Right kidney (tissue), 1 donor: ENCODE results near the gene TPP1.

Experiments
- DNase-seq: peaks from one replicate; pipeline ENCODE4 v3.0.0-alpha.2; 2016

Gene TPP1

DNA sequence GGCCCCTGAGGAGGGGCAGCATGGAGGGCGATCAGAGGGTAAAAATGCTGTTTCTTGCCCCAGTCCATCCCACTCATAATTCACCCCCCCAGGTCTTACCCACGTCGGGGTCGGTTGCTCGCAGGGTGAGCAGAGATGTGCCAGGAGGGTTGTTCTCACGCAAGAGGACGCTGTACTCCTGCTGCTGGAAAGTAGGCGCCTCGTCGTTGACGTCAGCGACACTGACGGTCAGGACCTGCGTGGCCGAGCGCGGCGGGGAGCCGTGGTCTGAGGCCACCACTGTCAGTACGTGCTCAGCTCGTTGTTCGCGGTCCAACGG, 10.3 kb upstream of the TPP1 start:
- no peak for DNase-seq

DNA sequence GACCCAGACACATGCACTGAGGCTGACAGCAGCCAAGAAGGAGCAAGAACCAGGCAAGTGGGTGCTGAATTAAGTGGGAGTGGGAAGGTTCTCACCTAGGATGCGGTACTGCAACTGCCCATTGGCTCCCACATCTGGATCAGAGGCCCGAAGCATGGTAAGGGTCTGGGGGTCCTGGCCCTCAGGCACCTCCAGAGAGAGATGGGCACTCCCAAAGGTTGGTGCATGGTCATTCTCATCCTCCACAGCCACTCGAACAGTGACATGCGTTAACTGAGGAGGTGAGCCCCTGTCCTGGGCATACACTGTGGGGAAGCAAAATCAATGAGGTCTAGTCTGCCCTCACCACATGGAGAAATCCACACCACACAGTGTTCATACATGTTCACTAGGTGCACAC, 9.3 kb upstream of the TPP1 start:
- DNase-seq: no peak

DNA sequence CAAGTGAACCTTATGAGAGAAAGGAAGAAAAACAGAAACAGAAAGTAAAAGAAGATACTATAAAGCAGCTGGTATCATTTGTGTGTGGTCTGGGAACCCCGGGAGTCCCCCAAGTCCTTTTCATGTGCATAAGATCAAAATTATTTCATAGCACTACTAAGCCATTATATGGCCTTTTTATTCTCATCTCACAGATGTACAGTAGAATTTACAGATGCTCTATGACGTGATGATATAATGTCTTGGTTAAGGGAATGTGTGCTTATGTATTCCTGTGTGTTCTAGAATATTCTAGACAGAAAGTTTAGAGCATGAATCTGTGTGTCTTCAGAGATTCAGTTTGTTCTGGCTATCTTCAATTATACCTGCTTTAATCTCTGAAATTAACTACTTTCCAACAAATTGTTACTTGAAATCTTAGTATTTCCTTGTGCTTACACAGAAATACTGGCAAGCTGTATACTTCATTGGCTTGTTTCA, 8.6 kb upstream of the TPP1 start:
- no peak for DNase-seq

DNA sequence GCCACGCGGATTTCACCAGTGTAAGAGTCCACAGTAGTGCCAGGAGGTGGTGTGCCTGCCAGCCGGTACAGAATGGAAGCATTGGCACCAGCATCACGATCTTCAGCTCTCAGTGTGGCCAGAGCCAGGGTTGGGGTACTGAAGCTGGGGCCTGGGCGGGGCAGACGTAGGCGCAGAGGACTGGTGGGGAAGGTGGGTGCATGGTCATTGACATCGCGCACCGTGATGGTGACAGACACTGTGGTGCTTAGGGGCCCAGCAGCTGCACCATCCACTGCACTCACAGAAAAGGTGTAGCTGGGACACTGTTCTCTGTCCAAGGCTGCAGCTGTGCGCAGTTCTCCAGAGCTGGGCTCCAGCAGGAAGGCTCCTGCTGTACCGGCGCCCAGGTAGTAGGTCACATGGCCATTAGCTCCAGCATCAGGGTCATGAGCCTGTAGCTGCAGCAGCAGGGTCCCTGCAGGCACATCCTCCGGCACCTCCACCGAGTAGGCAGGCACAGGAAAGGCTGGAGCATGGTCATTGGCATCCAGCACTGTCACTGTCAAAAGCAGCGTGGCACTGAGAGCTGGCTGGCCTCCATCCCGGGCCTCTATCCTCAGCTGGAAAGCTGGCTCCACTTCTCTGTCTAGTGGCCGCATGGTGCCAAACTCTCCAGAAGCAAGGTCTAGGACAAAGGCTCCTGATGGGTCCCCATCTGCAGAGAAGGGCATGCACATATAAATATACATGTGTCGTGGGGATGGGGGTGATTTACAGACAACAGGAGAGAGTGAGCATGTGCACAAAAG, 7.9 kb upstream of the TPP1 start:
- no peak for DNase-seq

DNA sequence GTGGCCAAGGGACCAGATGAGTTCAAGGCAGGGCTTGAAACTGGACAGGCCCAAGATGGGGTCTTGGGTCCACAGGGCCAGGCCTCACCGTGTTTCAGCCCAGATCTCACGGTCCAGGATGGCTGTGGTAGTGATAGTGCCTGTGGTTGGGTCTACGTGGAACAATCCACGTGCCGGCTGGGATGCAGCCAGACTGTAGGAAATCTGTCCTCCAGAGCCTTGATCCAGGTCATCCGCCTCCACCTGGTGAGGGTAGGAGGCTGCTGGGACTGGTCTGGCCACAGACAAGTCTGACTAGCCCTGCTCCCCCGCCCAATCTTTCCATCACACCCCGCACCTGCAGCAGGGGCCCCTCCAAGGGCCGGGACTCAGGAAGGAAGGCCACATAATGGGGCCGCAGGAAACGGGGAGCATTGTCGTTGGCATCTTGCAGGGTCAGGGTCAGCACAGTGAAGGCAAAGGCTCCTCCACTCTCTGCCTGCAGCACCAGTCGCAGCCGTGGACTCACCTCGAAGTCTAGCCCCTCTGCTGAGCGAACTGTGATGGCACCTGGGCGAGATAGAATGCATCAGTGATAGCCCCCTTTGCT, 6.7 kb upstream of the TPP1 start:
- no peak for DNase-seq

DNA sequence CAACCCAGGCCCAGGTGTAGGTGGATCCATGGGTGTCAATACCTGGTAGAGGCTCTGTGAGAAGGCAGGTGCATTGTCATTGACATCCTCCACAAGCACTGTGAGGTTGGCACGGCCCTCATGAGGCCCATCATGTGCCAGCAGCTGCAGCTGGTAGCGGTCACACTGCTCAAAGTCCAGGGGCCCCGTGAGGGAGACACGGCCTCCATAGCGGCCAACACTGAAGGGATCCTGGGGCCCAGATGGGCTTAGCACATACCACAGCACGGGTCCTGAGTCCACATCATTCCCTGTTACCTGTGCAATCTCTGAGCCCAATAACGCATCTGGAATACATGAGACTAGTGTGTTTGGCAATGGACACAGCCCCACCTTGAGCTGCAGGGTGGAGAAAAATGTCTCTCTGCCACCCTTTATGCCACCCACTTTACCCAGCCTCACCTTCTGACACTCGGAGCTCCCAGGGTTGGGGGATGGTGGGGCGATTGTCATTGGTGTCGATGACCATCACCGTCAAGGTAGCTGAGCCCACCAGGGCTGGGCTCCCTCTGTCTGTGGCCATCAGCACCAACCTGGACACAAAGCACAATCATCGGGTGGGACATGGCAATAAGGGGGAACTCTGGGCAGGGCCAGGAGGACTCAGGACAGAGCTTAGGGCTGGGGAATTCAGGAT, 6.1 kb upstream of the TPP1 start:
- DNase-seq: no peak

DNA sequence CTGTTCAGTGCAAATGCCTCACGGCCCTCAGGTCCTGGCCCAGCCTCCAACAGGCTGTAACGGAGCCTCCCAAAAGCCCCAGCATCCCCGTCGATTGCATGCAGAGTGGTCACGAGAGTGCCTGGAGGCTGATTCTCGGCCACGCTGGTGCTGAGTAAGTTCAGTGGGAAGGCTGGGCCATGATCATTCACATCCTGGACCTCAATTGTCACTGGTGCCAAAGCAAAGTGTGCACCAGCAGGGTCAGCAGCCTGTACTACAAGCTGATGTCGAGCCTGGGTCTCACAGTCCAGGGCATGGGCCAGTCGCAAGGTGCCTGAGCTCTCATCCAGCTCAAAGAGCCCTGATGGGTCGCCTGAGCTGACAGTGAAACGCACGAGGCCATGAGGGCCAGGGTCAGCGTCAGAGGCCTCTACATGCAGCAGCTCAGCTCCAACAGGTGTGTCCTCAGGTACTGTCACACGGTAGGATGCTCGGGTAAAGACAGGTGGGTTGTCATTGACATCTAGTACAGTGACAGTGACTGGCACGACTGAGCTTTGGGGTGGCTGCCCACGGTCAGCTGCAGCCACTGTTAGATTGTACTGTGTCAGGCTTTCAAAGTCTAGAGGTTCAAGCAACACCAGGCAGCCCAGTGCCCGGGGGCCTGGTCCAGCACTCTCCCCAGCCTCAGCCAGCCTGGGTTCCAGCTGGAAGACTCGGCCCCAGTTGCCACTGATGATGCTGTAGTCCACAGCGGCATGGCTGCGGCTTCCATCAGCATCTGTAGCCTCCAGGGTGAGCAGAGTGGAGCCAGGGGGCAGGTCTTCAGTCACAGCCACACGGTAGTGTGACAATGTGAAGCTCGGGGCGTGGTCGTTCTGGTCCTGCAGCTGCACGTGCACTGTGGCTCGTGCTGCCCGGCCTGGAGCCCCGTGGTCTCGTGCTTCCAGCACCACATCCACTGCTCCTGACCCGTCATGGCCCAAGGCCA, 4.5 kb upstream of the TPP1 start:
- DNase-seq: no peak

DNA sequence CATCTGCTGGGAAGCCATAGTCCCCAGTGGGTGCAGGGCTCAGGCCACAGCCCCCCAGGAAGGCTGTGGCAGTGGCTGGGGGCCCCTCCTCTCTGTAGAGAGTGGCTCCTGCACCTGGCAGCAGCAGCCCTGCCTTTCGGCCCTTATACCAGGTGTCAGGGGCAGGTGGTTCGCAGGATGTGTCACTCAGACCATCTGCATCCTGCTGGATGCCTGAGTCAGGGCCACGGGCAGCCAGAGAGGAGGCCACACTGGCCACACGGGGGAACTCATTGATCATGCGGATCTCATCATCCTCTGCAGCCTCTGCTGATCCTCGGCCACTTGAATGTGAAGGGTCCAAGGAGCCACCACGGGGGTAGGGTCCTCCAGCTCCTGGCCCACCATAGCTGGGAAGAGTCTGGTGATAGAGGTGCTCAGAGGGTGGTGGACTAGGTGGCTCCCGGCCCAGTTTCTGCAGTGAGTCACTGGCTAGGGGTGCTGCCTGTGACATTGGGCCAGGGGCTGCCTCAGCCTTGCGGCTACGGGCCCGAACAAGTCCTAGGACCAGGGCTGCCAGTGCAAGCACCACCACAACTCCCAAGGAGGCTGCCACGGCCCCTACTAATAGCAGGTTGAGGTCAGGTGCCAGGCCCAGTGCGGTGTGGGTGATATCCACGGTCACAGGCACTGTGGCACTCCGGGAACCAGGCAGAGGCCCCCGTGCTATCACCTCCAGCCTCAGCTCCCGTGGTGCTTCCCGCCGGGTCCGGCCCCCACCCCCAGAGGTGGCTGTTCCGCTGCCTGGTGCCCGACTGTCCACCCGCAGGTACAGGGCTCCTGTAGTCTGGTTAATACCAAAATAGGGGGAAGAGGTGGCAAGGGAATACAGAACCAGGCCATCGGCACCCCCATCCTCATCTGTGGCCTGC, 3.3 kb upstream of the TPP1 start:
- no peak for DNase-seq

DNA sequence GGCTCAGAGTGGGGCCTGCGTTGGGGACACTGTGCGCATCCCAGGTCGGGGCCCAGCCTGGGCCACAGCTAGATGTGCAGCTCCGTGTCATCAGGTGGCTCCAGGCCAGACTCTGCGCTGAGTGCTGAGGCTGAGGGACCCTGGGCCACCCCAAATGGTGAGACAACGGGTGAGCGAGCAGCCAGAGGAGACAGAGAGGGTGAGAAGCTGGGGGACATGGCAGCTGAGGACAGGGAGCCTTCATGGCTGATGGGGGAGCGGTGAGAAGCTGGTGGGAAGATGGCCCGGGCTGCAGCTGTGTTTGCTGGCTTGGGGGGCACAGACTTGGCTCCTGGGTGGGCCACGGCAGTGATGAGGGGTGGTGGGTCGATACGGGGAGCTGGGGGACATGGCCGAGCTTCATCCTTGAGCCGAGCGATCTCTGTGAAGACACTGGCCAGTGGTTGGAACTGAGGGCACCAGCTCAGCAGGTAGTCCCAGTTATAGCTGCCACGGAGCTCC, 2.5 kb upstream of the TPP1 start:
- no peak for DNase-seq

DNA sequence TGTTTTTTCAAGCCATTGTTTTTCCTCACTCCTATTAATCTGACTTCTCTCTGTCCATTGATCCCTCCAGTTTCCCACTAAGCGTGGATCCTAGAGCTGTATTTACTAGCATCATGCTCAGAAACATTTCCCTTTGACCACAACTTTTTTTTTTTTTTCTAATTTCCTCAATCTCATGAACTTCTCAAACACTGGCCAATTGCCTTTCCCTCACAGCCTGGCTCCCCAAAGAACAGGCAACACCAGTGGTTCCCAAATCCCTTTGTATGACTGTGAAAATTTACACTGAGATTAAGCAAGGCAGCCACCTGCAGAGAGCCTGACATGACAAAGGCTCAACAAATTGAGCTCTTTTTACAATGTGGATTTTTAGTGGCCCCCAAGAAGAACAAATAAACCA, 1.4 kb upstream of the TPP1 start:
- DNase-seq: no peak

DNA sequence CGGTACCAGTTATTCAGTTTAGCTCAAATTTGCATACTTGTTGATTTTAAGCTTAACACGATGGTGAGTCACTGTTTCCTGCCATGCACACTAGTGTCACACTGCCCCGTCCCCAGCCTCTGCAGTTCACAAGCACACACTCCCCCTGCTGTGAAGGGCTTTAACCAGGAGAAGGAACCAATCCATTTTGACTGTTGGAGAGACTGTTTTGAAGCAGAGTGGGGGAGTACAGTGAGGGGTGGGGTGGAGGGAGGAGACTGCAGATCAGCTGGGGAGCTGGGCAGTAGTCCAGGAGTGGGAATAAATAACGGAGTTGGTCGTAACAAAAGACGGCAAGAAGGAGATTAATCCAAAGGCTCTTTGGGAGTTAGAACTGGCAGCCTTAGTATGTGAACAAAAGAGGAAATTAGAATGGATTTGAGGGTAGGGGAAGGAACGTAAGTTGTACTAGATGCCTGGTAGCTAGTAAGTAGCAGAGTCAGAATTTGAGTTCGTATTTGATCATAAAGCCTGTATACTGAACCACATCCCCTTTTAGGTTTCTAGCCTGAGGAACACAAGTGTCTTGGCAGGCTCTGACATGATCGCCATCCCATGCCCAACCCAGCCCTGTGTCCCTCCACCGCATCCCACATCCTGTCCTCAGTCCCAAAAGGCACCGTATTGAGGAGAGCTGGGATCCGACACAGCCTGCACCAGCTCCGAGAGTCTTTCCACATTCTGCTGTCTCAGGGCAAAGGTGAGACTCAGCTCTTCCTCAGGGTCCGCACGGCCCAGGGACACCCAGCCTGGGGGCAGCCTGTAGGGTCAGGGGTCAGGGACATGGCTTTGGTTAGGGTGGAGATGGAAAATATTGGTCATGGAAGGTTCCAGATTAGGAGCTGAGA, 862 bp downstream of the TPP1 start:
- no peak for DNase-seq

DNA sequence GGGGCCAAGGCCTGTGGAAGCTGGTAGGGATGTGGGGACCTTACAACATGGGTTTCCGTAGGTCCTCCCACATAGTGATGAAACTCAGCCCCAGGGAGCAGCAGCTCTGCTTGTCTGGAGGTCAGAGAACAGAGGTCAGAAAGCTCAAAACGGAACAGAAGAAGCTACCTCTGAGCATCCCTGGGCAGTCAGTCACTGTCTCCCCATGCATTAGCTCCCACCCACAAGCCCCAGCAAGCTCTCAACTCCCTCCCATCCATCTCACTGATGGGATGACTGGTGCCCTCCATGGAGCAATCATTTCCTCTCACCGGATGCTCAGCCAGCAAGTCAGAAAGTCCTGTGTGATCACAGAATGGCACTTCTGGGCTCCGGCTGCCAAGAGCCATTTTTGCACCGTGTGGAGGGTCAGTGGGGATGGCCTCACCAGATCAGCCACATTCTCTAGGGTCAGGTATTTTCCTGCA, 1.9 kb downstream of the TPP1 start:
- DNase-seq: no peak

DNA sequence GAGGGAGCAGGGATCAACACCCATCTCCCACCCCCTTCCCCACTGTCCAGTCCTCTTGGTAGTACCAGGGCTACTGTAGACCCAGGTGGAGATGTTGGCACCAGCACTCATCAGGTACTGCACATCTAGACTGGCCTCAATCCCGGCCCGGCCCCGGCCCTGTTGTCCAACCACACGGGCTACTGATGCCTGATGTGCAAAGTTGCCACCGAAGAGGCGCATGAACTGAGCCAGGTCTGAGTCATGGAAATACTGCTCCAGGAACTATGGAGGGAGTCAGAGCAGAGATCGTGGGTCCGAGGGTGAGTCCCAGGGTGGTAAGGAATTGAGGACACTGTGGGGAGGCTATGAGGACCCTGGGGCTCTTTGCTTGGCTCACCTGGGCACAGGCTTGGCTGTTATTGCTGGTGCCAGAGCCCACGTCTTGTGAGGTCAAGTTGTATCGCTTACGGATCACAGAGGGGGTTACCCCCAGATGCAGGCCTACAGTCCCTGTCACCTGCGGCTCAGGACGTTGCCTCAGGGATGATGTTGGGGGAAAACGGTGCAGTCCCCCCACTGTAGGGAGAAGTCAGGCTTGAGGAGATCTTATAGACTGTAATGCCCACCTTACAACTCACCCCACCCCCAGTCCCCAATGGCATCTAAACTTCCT, 2.5 kb downstream of the TPP1 start:
- no peak for DNase-seq

DNA sequence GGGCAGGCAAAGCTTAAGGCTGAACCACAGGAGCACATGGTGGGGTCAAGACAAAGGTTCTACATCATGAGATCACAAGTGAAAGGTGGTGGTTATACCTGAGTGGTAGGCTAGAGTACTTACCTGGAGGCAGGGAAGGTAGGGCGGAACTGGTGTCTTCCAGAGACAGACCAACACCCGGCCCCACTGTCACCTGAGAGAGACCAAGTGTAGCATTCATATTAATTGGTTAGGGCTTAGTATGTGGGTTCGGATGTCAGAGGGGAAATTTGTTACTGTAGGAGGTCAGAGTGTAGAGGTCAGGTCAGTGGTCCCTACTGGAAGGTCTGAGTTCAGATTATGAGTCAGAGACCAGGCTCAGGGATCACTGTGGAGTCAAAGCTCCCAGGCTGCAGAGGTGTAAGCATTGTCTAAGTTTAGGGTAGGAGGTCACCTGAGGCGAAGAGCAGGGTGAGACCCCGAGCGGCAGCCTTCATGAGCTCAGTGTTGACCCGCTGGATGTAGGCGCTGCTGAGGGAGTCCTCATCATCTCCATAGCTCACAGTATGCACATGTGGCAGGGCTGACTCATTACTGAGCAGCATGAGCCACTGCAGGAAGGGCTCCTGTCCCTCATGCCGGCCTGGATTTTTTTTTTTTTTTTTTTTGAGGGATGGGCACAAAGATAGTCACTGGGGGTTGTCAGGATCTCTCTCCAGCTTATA, 3.2 kb downstream of the TPP1 start:
- no peak for DNase-seq

DNA sequence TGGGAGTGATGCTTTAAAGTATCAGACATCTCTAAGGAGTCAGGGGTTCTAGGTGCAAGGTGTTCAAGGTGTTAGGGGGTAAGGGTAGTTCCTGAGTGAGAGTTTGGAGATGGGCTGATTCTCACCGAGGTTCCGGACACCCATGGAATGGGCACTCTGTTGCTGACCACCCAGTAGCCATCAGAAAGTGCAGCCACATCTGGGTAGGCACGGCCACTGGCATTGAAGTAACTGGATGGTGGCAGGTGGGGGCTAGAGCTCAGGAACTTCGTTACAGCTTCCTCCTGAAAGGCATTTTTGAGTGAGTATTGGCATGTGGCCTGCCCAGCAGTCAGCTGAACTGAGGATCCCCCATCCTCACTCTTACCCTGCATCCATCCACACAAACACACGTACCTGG, 4.2 kb downstream of the TPP1 start:
- DNase-seq: no peak

DNA sequence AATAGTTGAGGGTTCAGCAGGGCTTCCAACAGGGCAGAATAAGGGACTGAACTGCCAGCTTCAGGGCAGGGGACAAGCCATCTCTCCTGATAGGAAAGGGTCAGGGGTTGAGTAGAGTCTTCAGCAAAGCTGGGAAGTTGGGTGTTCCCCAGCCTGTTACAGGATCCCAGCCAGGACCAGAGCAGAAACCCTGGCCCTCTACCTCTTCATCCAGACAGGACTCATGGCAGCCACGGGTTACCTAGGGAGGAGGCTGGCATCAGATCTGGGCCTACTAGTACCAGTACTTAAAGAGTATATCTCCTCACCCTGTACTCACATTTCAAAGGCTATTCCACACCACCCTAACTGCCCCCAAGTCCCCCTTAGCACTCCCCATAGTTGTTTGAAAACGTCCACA, 4.8 kb downstream of the TPP1 start:
- no peak for DNase-seq

DNA sequence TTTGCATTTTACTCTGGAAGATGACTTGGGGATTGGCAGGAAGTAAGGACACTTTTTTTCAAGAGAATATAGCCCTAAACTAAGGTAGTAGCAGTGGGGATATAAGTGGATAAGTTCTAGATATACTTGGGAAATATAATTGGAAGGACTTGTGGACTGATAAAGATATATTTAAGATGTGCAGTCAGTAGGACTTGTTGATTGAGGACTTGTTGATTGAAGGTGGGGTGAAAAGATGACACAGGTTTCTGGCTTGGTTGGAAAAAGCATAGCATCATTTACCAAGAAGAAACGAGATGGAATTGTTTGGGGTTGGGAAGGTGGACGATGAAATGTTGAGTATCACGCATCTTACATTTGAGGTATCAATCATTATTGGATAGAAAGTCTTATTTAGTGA, 5.7 kb downstream of the TPP1 start:
- no peak for DNase-seq

DNA sequence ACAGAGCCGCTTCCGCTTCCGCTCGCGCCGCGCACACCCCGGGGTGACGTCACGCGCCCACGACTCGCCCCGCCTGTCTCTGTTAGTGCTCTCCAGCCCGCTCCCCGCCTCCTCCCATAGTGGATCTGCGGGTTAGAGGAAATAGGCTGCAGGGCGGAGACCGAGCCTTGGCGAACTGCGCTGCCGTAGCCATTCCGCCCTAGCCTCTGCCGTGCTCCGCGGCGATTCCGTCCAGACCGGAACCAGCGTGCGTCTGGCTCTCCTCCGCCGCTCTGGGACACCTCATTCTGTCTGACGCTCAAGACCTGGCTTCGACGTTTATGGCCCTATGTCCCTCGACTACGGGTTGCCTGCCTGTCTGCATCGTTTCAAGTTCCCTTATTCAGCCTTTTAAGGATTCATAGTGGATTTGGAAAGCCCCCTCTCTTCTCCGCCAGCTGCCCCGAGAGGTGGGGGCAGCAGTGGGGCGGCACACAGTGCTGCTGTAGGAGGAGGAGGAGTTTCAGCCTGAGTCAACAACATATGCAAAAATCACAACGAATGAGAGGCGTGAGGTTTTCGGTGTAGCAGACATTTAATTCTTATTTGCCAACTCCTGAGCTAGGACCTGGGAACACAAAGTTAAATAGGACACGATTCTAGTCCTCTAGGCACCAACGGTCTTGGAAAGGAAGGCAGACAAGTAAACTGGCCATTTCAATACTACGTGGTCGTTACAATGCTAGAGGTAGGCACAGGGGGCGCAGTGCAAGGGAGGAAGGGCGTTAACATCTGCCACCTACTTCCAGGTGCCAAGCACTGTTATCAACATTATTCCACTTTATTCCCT, 6.8 kb downstream of the TPP1 start, which contains the start of gene TAF10:
Gene TAF10, minus strand, starts transcription at position 4 of the 829 bp plus-strand sequence. CDS start 27 bp downstream, outside the sequence.
- peak; percentile 95 for DNase-seq
